SK-N-SH (cell line): Measurements from ENCODE around the gene ZNF474. TPM values are rescaled to one million over a fixed set of nuclear protein-coding genes. Genes with fewer than 3 reads are reported as not detected.
A peak's percentile ranks its signal among the peaks of the same experiment; 100 is the strongest.

Experiments
- CTCF ChIA-PET: fragments of 300-600, 350-600 bp; formaldehyde crosslinking; extraction: SDS; loops from one replicate; lab custom pipeline; 2021; lab: Yijun Ruan, JAX
- POLR2A ChIA-PET: fragments of 350-600 bp; sonication (Branson Sonifier 250); formaldehyde crosslinking; extraction: SDS; loops from one replicate; lab custom pipeline; 2020; ENCODE audit warnings: antibody characterized with exemption, inconsistent platforms; lab: Yijun Ruan, JAX
- DNase-seq: peaks from one replicate; pipeline ENCODE4 v3.0.0; 2012
- H2AFZ ChIP-seq: fragments of 200-600 bp; sonication (generic); 2 replicates; pipeline ENCODE4 v1.8.1; 2016; ENCODE audit warnings: antibody characterized with exemption, mild to moderate bottlenecking, low read depth
- H3F3A ChIP-seq: fragments of 200-600 bp; sonication (generic); replicated peaks from 2 replicates; pipeline ENCODE3; 2016; ENCODE audit warnings: antibody characterized with exemption, mild to moderate bottlenecking; ENCODE audit not compliant: insufficient read depth
- H3K27ac ChIP-seq, 2 experiments: fragments of 200-500 bp in 1 of 2; fragments of 200-600 bp in 1 of 2; sonication (Bioruptor generic) in 1 of 2; sonication (generic), shearing (Covaris generic) in 1 of 2; 2 replicates each; pipeline versions ENCODE4 v1.5.1 to v1.6.1; 2014 to 2016; ENCODE audit warnings: low read depth in 2 of 2, inconsistent platforms in 1 of 2, low read length in 1 of 2, mild to moderate bottlenecking in 1 of 2, mixed read lengths in 1 of 2
- H3K27me3 ChIP-seq: fragments of 200-600 bp; sonication (generic), shearing (Covaris generic); 2 replicates; pipeline ENCODE4 v1.6.1; 2016; ENCODE audit warnings: mixed run types; ENCODE audit not compliant: insufficient read depth
- H3K36me3 ChIP-seq, 2 experiments: fragments of 200-500 bp in 1 of 2; fragments of 200-600 bp in 1 of 2; sonication (Bioruptor generic) in 1 of 2; sonication (generic) in 1 of 2; replicated peaks in 1 of 2; 2 replicates each; pipeline versions ENCODE3 to v1.5.1; 2014 to 2016; ENCODE audit warnings: low read length in 1 of 2, mild to moderate bottlenecking in 1 of 2; ENCODE audit not compliant: insufficient read depth in 2 of 2, control insufficient read depth in 1 of 2
- H3K4me1 ChIP-seq, 2 experiments: fragments of 200-500 bp in 1 of 2; fragments of 200-600 bp in 1 of 2; sonication (Bioruptor generic) in 1 of 2; sonication (generic), shearing (Covaris generic) in 1 of 2; 2 replicates each; pipeline versions ENCODE4 v1.5.1 to v1.6.1; 2014 to 2016; ENCODE audit warnings: low read depth in 1 of 2, low read length in 1 of 2, mixed run types in 1 of 2; ENCODE audit not compliant: insufficient read depth in 2 of 2, control insufficient read depth in 1 of 2
- H3K4me2 ChIP-seq: fragments of 200-600 bp; sonication (generic), shearing (Covaris generic); 2 replicates; pipeline ENCODE4 v1.6.1; 2017; ENCODE audit warnings: mixed run types
- H3K4me3 ChIP-seq, 2 experiments: fragments of 200-500 bp in 1 of 2; fragments of 200-600 bp in 1 of 2; sonication (Bioruptor generic) in 1 of 2; sonication (generic), shearing (Covaris generic) in 1 of 2; 2 replicates each; pipeline versions ENCODE4 v1.5.1 to v1.8.1; 2014 to 2016; ENCODE audit warnings: low read depth in 2 of 2, inconsistent platforms in 1 of 2, low read length in 1 of 2, mild to moderate bottlenecking in 1 of 2, mixed read lengths in 1 of 2, moderate library complexity in 1 of 2
- H3K79me2 ChIP-seq: fragments of 200-600 bp; sonication (generic); 2 replicates; pipeline ENCODE4 v1.8.1; 2017; ENCODE audit warnings: mild to moderate bottlenecking; ENCODE audit not compliant: insufficient read depth
- H3K9ac ChIP-seq: fragments of 200-600 bp; sonication (generic); 2 replicates; pipeline ENCODE4 v1.6.1; 2017; ENCODE audit warnings: mixed run types
- H3K9me2 ChIP-seq: fragments of 200-600 bp; sonication (generic); 2 replicates; pipeline ENCODE4 v1.6.1; 2017; ENCODE audit warnings: mixed run types
- H3K9me3 ChIP-seq: fragments of 200-600 bp; sonication (generic); 2 replicates; pipeline ENCODE4 v1.6.1; 2017; ENCODE audit warnings: mixed run types, mild to moderate bottlenecking, moderate library complexity
- H4K20me1 ChIP-seq: fragments of 200-600 bp; sonication (generic); 2 replicates; pipeline ENCODE4 v1.6.1; 2017; ENCODE audit warnings: mild to moderate bottlenecking, mixed run types; ENCODE audit not compliant: insufficient read depth
- CHD2 ChIP-seq: fragments of 150-350 bp; IDR thresholded peaks from 2 replicates; pipeline ENCODE4 v1.6.1; 2018; ENCODE audit warnings: low read length; ENCODE audit not compliant: partially characterized antibody
- EZH2phosphoT487 ChIP-seq: fragments of 200-600 bp; sonication (generic); IDR thresholded peaks from 2 replicates; pipeline ENCODE4 v1.6.1; 2017; ENCODE audit warnings: low read depth, mixed run types, mild to moderate bottlenecking, antibody characterized with exemption, moderate library complexity, borderline replicate concordance
- FOSL2 ChIP-seq: IDR thresholded peaks from 2 replicates; pipeline ENCODE4 v1.4.0; 2012; ENCODE audit warnings: low read depth, mild to moderate bottlenecking, moderate library complexity, borderline replicate concordance
- FOXM1 ChIP-seq: IDR thresholded peaks from 2 replicates; pipeline ENCODE4 v1.4.0; 2012; ENCODE audit warnings: low read depth, mild to moderate bottlenecking
- GABPA ChIP-seq: IDR thresholded peaks from 2 replicates; pipeline ENCODE4 v1.4.0; 2012; ENCODE audit warnings: low read depth, mild to moderate bottlenecking
- GATA2 ChIP-seq: sonication (generic); formaldehyde crosslinking; IDR thresholded peaks from 2 replicates; pipeline ENCODE4 v1.5.0; 2020; ENCODE audit warnings: mild to moderate bottlenecking, missing genetic modification reagents
- IRF3 ChIP-seq: fragments of 150-350 bp; IDR thresholded peaks from 2 replicates; pipeline ENCODE4 v1.6.1; 2016; ENCODE audit warnings: mild to moderate bottlenecking, low read depth, low read length
- JUND ChIP-seq: IDR thresholded peaks from 2 replicates; pipeline ENCODE4 v1.4.0; 2012
- MAX ChIP-seq: IDR thresholded peaks from 2 replicates; pipeline ENCODE4 v1.4.0; 2012; ENCODE audit warnings: low read depth
- MEF2A ChIP-seq: IDR thresholded peaks from 2 replicates; pipeline ENCODE4 v1.4.0; 2012; ENCODE audit warnings: low read depth, borderline replicate concordance
- PBX3 ChIP-seq: IDR thresholded peaks from 2 replicates; pipeline ENCODE4; 2012
- POLR2AphosphoS5 ChIP-seq: IDR thresholded peaks from 2 replicates; pipeline ENCODE4 v1.6.1; 2012; ENCODE audit warnings: low read depth, low read length
- RCOR1 ChIP-seq: fragments of 150-350 bp; IDR thresholded peaks from 2 replicates; pipeline ENCODE4 v1.6.1; 2017; ENCODE audit warnings: antibody characterized with exemption, low read length
- RXRA ChIP-seq: IDR thresholded peaks from 2 replicates; pipeline ENCODE4 v1.4.0; 2012; ENCODE audit warnings: low read depth, mild to moderate bottlenecking, borderline replicate concordance
- SIN3A ChIP-seq: IDR thresholded peaks from 2 replicates; pipeline ENCODE4 v1.6.1; 2012; ENCODE audit warnings: low read depth, mild to moderate bottlenecking, low read length, moderate library complexity, borderline replicate concordance
- TCF12 ChIP-seq: IDR thresholded peaks from 2 replicates; pipeline ENCODE4 v1.4.0; 2012
- TEAD4 ChIP-seq: IDR thresholded peaks from 2 replicates; pipeline ENCODE4 v1.4.0; 2012; ENCODE audit warnings: mild to moderate bottlenecking, borderline replicate concordance; ENCODE audit not compliant: insufficient read depth
- USF1 ChIP-seq: IDR thresholded peaks from 2 replicates; pipeline ENCODE4 v1.4.0; 2012; ENCODE audit warnings: low read depth, borderline replicate concordance
- USF2 ChIP-seq: fragments of 150-350 bp; IDR thresholded peaks from 2 replicates; pipeline ENCODE4 v1.6.1; 2017; ENCODE audit warnings: antibody characterized with exemption, low read length, low read depth, borderline replicate concordance
- YY1 ChIP-seq: IDR thresholded peaks from 2 replicates; pipeline ENCODE4 v1.4.0; 2012; ENCODE audit warnings: low read depth, mild to moderate bottlenecking
- WGBS: methylation state at CpG from one replicate; pipeline ENCODE4 v1.1.6; 2017; ENCODE audit warnings: low lambda C conversion rate; 5-methylcytosine and 5-hydroxymethylcytosine counted together
- polyA plus RNA-seq, 3 experiments: library from polyadenylated mRNA; depleted of rRNA; stranded (reverse); fragments of >200 nt; gene quantifications; 2 replicates each; pipeline ENCODE4 v1.2.3, GENCODE V29; 2012

Gene ZNF474
- polyA plus RNA-seq, 1 of the 3 experiments (the other 2 are of a cell fraction) = 0.08 TPM

GRCh38 chr5:122126756-122127321 lies 2.5 kb upstream of the ZNF474 start:
- no peak overlapping the region for H2AFZ ChIP-seq
- H3K36me3 ChIP-seq = no peaks in the 10 kb centered on the region
- peaks cover 0 to 2% of the 10 kb centered on the region in 2 experiments; a peak in 1 of 4 replicates for H3K4me1 ChIP-seq
- no peaks in the 10 kb centered on the region for H3K79me2 ChIP-seq
- TF ChIP-seq YY1 (no peak), RXRA (no peak), GABPA (no peak), JUND (no peak), CHD2 (no peak), MAX (no peak), FOXM1 (no peak), FOSL2 (no peak), EZH2phosphoT487 (no peak), USF2 (no peak), RCOR1 (no peak), SIN3A (no peak), PBX3 (no peak), IRF3 (no peak), GATA2 (CRISPR knock-in tag) (no peak), TCF12 (no peak), POLR2AphosphoS5 (no peak), MEF2A (no peak), USF1 (no peak), TEAD4 (no peak)
- peak overlapping the region in 1 of 2 experiments; percentile 43; a peak in 2 of 4 replicates for H3K27ac ChIP-seq
- H3K4me2 ChIP-seq = no peak overlapping the region
- no peaks in the 10 kb centered on the region for H4K20me1 ChIP-seq
- H3K9me2 ChIP-seq = no peaks in the 10 kb centered on the region
- ChIA-PET CTCF (interaction anchor here (0.6 to 1.4 kb wide), 3 partner anchors 16 to 51 kb away, joined by 3 to 7 read pairs (median 4); no protein-coding TSS in a partner anchor), POLR2A (no interaction called here)
- peaks cover 4% of the 10 kb centered on the region for H3F3A ChIP-seq
- H3K9ac ChIP-seq = no peak overlapping the region
- 92% methylated on average over 10 of the region's 10 CpGs for WGBS
- H3K9me3 ChIP-seq = no peaks in the 10 kb centered on the region
- DNase-seq = no peak
- H3K27me3 ChIP-seq = no peaks in the 10 kb centered on the region
- H3K4me3 ChIP-seq = no peak overlapping the region
